HepG2 (cell line): ENCODE data around the gene CLIC3.

ENCODE experiments used
- CTCF ChIP-seq: sonication (generic); formaldehyde crosslinking; IDR thresholded peaks from 2 replicates; pipeline ENCODE4 v1.5.0; 2020; ENCODE audit warnings: mild to moderate bottlenecking, missing genetic modification reagents, moderate library complexity
- MEF2D ChIP-seq: sonication (generic); formaldehyde crosslinking; IDR thresholded peaks from 2 replicates; pipeline ENCODE4 v1.5.1; 2020; ENCODE audit warnings: mild to moderate bottlenecking, missing genetic modification reagents
- RFX5 ChIP-seq: IDR thresholded peaks from 2 replicates; pipeline ENCODE4 v1.6.1; 2011; ENCODE audit warnings: low read depth, low read length, improper control_type of control experiment
- SOX6 ChIP-seq, 2 experiments: fragments of 450-650 bp in 1 of 2; sonication (generic) in 1 of 2; formaldehyde crosslinking in 1 of 2; IDR thresholded peaks; 2 replicates each; pipeline versions ENCODE4 v1.4.0 to v1.6.1; 2017 to 2020; ENCODE audit warnings: antibody characterized with exemption in 1 of 2, mild to moderate bottlenecking in 1 of 2, missing genetic modification reagents in 1 of 2
- TEAD2 ChIP-seq: sonication (generic); formaldehyde crosslinking; IDR thresholded peaks from 2 replicates; pipeline ENCODE4 v1.9.0; 2021; ENCODE audit warnings: missing genetic modification reagents
- ZBTB3 ChIP-seq: sonication (generic); formaldehyde crosslinking; IDR thresholded peaks from 2 replicates; pipeline ENCODE4 v1.4.0; 2020; ENCODE audit warnings: low read depth, mild to moderate bottlenecking, moderate library complexity, missing genetic modification reagents, borderline replicate concordance
- ZNF747 ChIP-seq: sonication (generic); formaldehyde crosslinking; IDR thresholded peaks from 2 replicates; pipeline ENCODE4 v1.8.1; 2023; ENCODE audit warnings: missing genetic modification reagents, mild to moderate bottlenecking, borderline replicate concordance
- ZNF761 ChIP-seq: sonication (generic); formaldehyde crosslinking; conservative IDR thresholded peaks from 2 replicates; pipeline ENCODE4 v1.4.0; 2020; ENCODE audit warnings: mild to moderate bottlenecking, missing genetic modification reagents
- TF ChIP-seq, protein P1 (sequence below): IDR thresholded peaks from 2 replicates; pipeline ENCODE4 v1.6.1; 2016; ENCODE audit warnings: low read depth

- TF ChIP-seq TEAD2 (no peak), MEF2D (no peak), CTCF (no peak), SOX6 (IDR thresholded peaks at IDR 0.05) (no peak), SOX6 (CRISPR knock-in tag; IDR thresholded peaks at IDR 0.05) (no peak), RFX5 (no peak), ZNF747 (no peak), ZBTB3 (CRISPR knock-in tag) (no peak), ZNF761 (no peak)
- TF ChIP-seq, protein P1, sequence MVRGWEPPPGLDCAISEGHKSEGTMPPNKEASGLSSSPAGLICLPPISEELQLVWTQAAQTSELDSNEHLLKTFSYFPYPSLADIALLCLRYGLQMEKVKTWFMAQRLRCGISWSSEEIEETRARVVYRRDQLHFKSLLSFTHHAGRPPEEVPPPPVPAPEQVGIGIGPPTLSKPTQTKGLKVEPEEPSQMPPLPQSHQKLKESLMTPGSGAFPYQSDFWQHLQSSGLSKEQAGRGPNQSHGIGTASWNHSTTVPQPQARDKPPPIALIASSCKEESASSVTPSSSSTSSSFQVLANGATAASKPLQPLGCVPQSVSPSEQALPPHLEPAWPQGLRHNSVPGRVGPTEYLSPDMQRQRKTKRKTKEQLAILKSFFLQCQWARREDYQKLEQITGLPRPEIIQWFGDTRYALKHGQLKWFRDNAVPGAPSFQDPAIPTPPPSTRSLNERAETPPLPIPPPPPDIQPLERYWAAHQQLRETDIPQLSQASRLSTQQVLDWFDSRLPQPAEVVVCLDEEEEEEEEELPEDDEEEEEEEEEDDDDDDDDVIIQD, result no peak
Observed at GRCh38 chr9:137015540-137015930, 19.2 kb upstream of the CLIC3 start.
